ENCODE measurements around the gene NCAM1.

NCAM1 gene

GRCh38 chr11:113147249-113147648, 186.0 kb downstream of the NCAM1 start:
- no peak overlapping the region for H3K14ac ChIP-seq (ENCODE audit: low read length)
- H3K27me3 ChIP-seq (ENCODE audit: control insufficient read depth in 3 of 3, insufficient read depth in 3 of 3, low read depth in 1 of 3, low read length in 3 of 3): no peaks in the 10 kb centered on the region
- H3K9ac ChIP-seq (ENCODE audit: low read depth, low read length, poor library complexity): no peak overlapping the region
- H2BK12ac ChIP-seq (ENCODE audit: low read length): no peak overlapping the region
- DNase-seq (ENCODE audit: low spot score): peak; percentile 11
- peaks cover 0 to 11% of the 10 kb centered on the region in 2 donors for H3K4me1 ChIP-seq (ENCODE audit: control insufficient read depth in 2 of 2, insufficient read depth in 1 of 2, low read depth in 1 of 2, low read length in 2 of 2)
- H3K4ac ChIP-seq (ENCODE audit: low read length): no peak overlapping the region
- no peak overlapping the region for H3K18ac ChIP-seq (ENCODE audit: low read length)
- H2BK120ac ChIP-seq (ENCODE audit: low read depth, low read length): no peak overlapping the region
- H2AFZ ChIP-seq (ENCODE audit: low read length): peak overlapping the region; percentile 17
- H3K4me3 ChIP-seq (ENCODE audit: low read length in 2 of 2): no peak overlapping the region
- H3K36me3 ChIP-seq (replicated peaks in 1 of 2; ENCODE audit: control insufficient read depth in 2 of 2, insufficient read depth in 2 of 2, low read length in 2 of 2): no peaks in the 10 kb centered on the region
- no peak overlapping the region for H3K23ac ChIP-seq (ENCODE audit: low read depth, low read length, poor library complexity)
- no peak overlapping the region for H3K4me2 ChIP-seq (ENCODE audit: insufficient read depth, low read length, poor library complexity, severe bottlenecking)
- no peak overlapping the region for H2BK15ac ChIP-seq (ENCODE audit: low read length)
- WGBS, 2 donors (ENCODE audit: extremely low coverage in 2 of 2, insufficient read length in 2 of 2, insufficient replicate concordance in 1 of 2): no CpG with 5 or more reads among the region's 8 CpGs
- H2BK5ac ChIP-seq (ENCODE audit: low read length): no peak overlapping the region
- no peak overlapping the region for H4K91ac ChIP-seq (ENCODE audit: low read depth, low read length, poor library complexity)
- no peak overlapping the region for H4K8ac ChIP-seq (ENCODE audit: low read depth, low read length)
- no peaks in the 10 kb centered on the region for H3K79me1 ChIP-seq (ENCODE audit: low read depth, low read length)
- no peaks in the 10 kb centered on the region for H3K9me3 ChIP-seq (replicated peaks in 1 of 2; ENCODE audit: control insufficient read depth in 2 of 2, insufficient read depth in 1 of 2, low read depth in 1 of 2, low read length in 2 of 2)
- H2AK5ac ChIP-seq (ENCODE audit: low read depth, low read length): no peak overlapping the region
- peak overlapping the region; percentile 72 for H3K27ac ChIP-seq (replicated peaks; ENCODE audit: low read length)

GRCh38 chr11:113148076-113148475, 186.9 kb downstream of the NCAM1 start:
- H3K27me3 ChIP-seq (ENCODE audit: control insufficient read depth in 3 of 3, insufficient read depth in 3 of 3, low read depth in 1 of 3, low read length in 3 of 3): no peaks in the 10 kb centered on the region
- H2AFZ ChIP-seq (ENCODE audit: low read length): no peak overlapping the region
- no CpG with 5 or more reads among the region's 9 CpGs for WGBS, 2 donors (ENCODE audit: extremely low coverage in 2 of 2, insufficient read length in 2 of 2, insufficient replicate concordance in 1 of 2)
- no peak overlapping the region for H2BK120ac ChIP-seq (ENCODE audit: low read depth, low read length)
- H3K36me3 ChIP-seq (replicated peaks in 1 of 2; ENCODE audit: control insufficient read depth in 2 of 2, insufficient read depth in 2 of 2, low read length in 2 of 2): no peaks in the 10 kb centered on the region
- H3K4me1 ChIP-seq (ENCODE audit: control insufficient read depth in 2 of 2, insufficient read depth in 1 of 2, low read depth in 1 of 2, low read length in 2 of 2): peaks cover 0 to 11% of the 10 kb centered on the region in 2 donors
- H3K4me3 ChIP-seq (ENCODE audit: low read length in 2 of 2): no peak overlapping the region
- H4K8ac ChIP-seq (ENCODE audit: low read depth, low read length): no peak overlapping the region
- peak overlapping the region; percentile 55 for H3K18ac ChIP-seq (ENCODE audit: low read length)
- no peak overlapping the region for H3K27ac ChIP-seq (replicated peaks; ENCODE audit: low read length)
- no peak for DNase-seq (ENCODE audit: low spot score)
- H4K91ac ChIP-seq (ENCODE audit: low read depth, low read length, poor library complexity): no peak overlapping the region
- no peak overlapping the region for H3K23ac ChIP-seq (ENCODE audit: low read depth, low read length, poor library complexity)
- peak overlapping the region; percentile 40 for H2AK5ac ChIP-seq (ENCODE audit: low read depth, low read length)
- no peaks in the 10 kb centered on the region for H3K9me3 ChIP-seq (replicated peaks in 1 of 2; ENCODE audit: control insufficient read depth in 2 of 2, insufficient read depth in 1 of 2, low read depth in 1 of 2, low read length in 2 of 2)
- H3K9ac ChIP-seq (ENCODE audit: low read depth, low read length, poor library complexity): no peak overlapping the region
- H2BK12ac ChIP-seq (ENCODE audit: low read length): peak overlapping the region; percentile 60
- H2BK15ac ChIP-seq (ENCODE audit: low read length): no peak overlapping the region
- no peak overlapping the region for H3K14ac ChIP-seq (ENCODE audit: low read length)
- no peak overlapping the region for H3K4me2 ChIP-seq (ENCODE audit: insufficient read depth, low read length, poor library complexity, severe bottlenecking)
- H3K79me1 ChIP-seq (ENCODE audit: low read depth, low read length): no peaks in the 10 kb centered on the region
- no peak overlapping the region for H3K4ac ChIP-seq (ENCODE audit: low read length)
- no peak overlapping the region for H2BK5ac ChIP-seq (ENCODE audit: low read length)

DNA sequence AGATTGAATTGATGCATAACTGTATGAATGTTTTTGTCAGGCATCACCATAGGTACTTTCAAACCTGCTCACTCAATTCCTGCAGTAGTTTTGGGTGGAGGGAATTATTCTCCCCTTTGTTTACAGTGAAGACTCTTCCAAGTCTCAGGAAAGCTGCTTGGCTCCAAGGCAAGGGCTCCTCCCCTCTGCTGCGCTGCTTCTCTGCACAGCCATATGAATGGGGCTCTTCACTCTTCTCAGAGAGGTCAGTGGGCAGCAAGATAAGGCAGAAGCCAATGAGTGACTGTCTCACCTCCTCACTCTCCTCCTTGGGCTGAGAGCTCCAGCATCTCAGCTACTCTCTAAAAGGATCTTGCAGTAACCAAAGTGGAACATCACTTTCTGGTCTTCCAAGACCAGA, 187.4 kb downstream of the NCAM1 start:
- H3K23ac ChIP-seq (ENCODE audit: low read depth, low read length, poor library complexity): no peak overlapping the region
- H3K4me3 ChIP-seq (ENCODE audit: low read length in 2 of 2): no peak overlapping the region
- no peak overlapping the region for H4K91ac ChIP-seq (ENCODE audit: low read depth, low read length, poor library complexity)
- no peak overlapping the region for H3K18ac ChIP-seq (ENCODE audit: low read length)
- no peak for DNase-seq (ENCODE audit: low spot score)
- H3K4me2 ChIP-seq (ENCODE audit: insufficient read depth, low read length, poor library complexity, severe bottlenecking): no peak overlapping the region
- no peak overlapping the region for H2BK5ac ChIP-seq (ENCODE audit: low read length)
- H3K4me1 ChIP-seq (ENCODE audit: control insufficient read depth in 2 of 2, insufficient read depth in 1 of 2, low read depth in 1 of 2, low read length in 2 of 2): peaks cover 0 to 11% of the 10 kb centered on the region in 2 donors
- no peak overlapping the region for H4K8ac ChIP-seq (ENCODE audit: low read depth, low read length)
- H3K4ac ChIP-seq (ENCODE audit: low read length): no peak overlapping the region
- no peak overlapping the region for H2AFZ ChIP-seq (ENCODE audit: low read length)
- no peaks in the 10 kb centered on the region for H3K9me3 ChIP-seq (replicated peaks in 1 of 2; ENCODE audit: control insufficient read depth in 2 of 2, insufficient read depth in 1 of 2, low read depth in 1 of 2, low read length in 2 of 2)
- no peak overlapping the region for H3K27ac ChIP-seq (replicated peaks; ENCODE audit: low read length)
- H2AK5ac ChIP-seq (ENCODE audit: low read depth, low read length): no peak overlapping the region
- no CpG with 5 or more reads among the region's 1 CpG for WGBS, 2 donors (ENCODE audit: extremely low coverage in 2 of 2, insufficient read length in 2 of 2, insufficient replicate concordance in 1 of 2)
- no peak overlapping the region for H3K9ac ChIP-seq (ENCODE audit: low read depth, low read length, poor library complexity)
- no peak overlapping the region for H2BK15ac ChIP-seq (ENCODE audit: low read length)
- H3K14ac ChIP-seq (ENCODE audit: low read length): no peak overlapping the region
- H2BK12ac ChIP-seq (ENCODE audit: low read length): no peak overlapping the region
- no peak overlapping the region for H2BK120ac ChIP-seq (ENCODE audit: low read depth, low read length)
- H3K79me1 ChIP-seq (ENCODE audit: low read depth, low read length): no peaks in the 10 kb centered on the region
- peaks cover 0 to 2% (median 0%) of the 10 kb centered on the region in 3 experiments for H3K27me3 ChIP-seq (ENCODE audit: control insufficient read depth in 3 of 3, insufficient read depth in 3 of 3, low read depth in 1 of 3, low read length in 3 of 3)
- no peaks in the 10 kb centered on the region for H3K36me3 ChIP-seq (replicated peaks in 1 of 2; ENCODE audit: control insufficient read depth in 2 of 2, insufficient read depth in 2 of 2, low read length in 2 of 2)

GRCh38 chr11:113151521-113151920, 190.3 kb downstream of the NCAM1 start:
- Histone ChIP-seq H3K4me2 (ENCODE audit: insufficient read depth, low read length, poor library complexity, severe bottlenecking) (no peak overlapping the region), H3K9me3 (replicated peaks in 1 of 2; ENCODE audit: control insufficient read depth in 2 of 2, insufficient read depth in 1 of 2, low read depth in 1 of 2, low read length in 2 of 2) (no peaks in the 10 kb centered on the region), H3K79me1 (ENCODE audit: low read depth, low read length) (no peaks in the 10 kb centered on the region), H4K8ac (ENCODE audit: low read depth, low read length) (no peak overlapping the region), H3K27me3 (ENCODE audit: control insufficient read depth in 3 of 3, insufficient read depth in 3 of 3, low read depth in 1 of 3, low read length in 3 of 3) (peaks cover 0 to 4% (median 0%) of the 10 kb centered on the region in 3 experiments), H3K9ac (ENCODE audit: low read depth, low read length, poor library complexity) (no peak overlapping the region), H2AFZ (ENCODE audit: low read length) (no peak overlapping the region), H3K18ac (ENCODE audit: low read length) (no peak overlapping the region), H3K23ac (ENCODE audit: low read depth, low read length, poor library complexity) (no peak overlapping the region), H2BK15ac (ENCODE audit: low read length) (no peak overlapping the region), H3K36me3 (replicated peaks in 1 of 2; ENCODE audit: control insufficient read depth in 2 of 2, insufficient read depth in 2 of 2, low read length in 2 of 2) (peaks cover 0 to 2% of the 10 kb centered on the region in 2 donors), H3K27ac (replicated peaks; ENCODE audit: low read length) (no peak overlapping the region), H4K91ac (ENCODE audit: low read depth, low read length, poor library complexity) (no peak overlapping the region), H2AK5ac (ENCODE audit: low read depth, low read length) (no peak overlapping the region), H3K4me3 (ENCODE audit: low read length in 2 of 2) (no peak overlapping the region), H3K4ac (ENCODE audit: low read length) (no peak overlapping the region), H2BK120ac (ENCODE audit: low read depth, low read length) (no peak overlapping the region), H3K14ac (ENCODE audit: low read length) (no peak overlapping the region), H2BK12ac (ENCODE audit: low read length) (no peak overlapping the region), H3K4me1 (ENCODE audit: control insufficient read depth in 2 of 2, insufficient read depth in 1 of 2, low read depth in 1 of 2, low read length in 2 of 2) (peaks cover 0 to 10% of the 10 kb centered on the region in 2 donors), H2BK5ac (ENCODE audit: low read length) (no peak overlapping the region)
- DNase-seq (ENCODE audit: low spot score): no peak
- no CpG with 5 or more reads among the region's 4 CpGs for WGBS, 2 donors (ENCODE audit: extremely low coverage in 2 of 2, insufficient read length in 2 of 2, insufficient replicate concordance in 1 of 2)

Data from neuronal stem cell (in vitro differentiated cells).